Astrocyte (in vitro differentiated cells and primary cell): ENCODE results near the gene SMTN.

ENCODE experiments used
- CTCF ChIP-seq: IDR thresholded peaks from 2 replicates; pipeline ENCODE4 v1.5.1; 2011; ENCODE audit warnings: low read depth, mild to moderate bottlenecking, inconsistent platforms, low read length, moderate library complexity; ENCODE audit not compliant: insufficient read depth
- EZH2 ChIP-seq: IDR thresholded peaks from 2 replicates; pipeline ENCODE4 v1.6.1; 2012; ENCODE audit warnings: mild to moderate bottlenecking, low read length, inconsistent platforms; ENCODE audit not compliant: insufficient read depth

GRCh38 chr22:31138126-31138525 lies 57.0 kb downstream of the SMTN start:
- TF ChIP-seq EZH2 (no peak), CTCF (no peak)
